IMR-90 (cell line): Measurements from ENCODE around the gene IGSF8. TPM values are rescaled to one million over a fixed set of nuclear protein-coding genes. Genes with fewer than 3 reads are reported as not detected.

ENCODE experiments used
- ATAC-seq: fragments of 200-7000 bp; cut with Tn5 transposase; 2 replicates; pipeline ENCODE4 v1.9.1; 2020; ENCODE audit warnings: low read depth, mild to moderate bottlenecking, moderate library complexity
- BruUV-seq: library from RNA; stranded (reverse); fragments of 400-500 nt; replicated peaks from 2 replicates; lab custom pipeline; 2021; lab: Mats Ljungman, UMichigan
- CTCF ChIA-PET: fragments of 300-600 bp; formaldehyde crosslinking; extraction: SDS; loops from one replicate; lab custom pipeline; 2021; ENCODE audit warnings: antibody characterized with exemption; lab: Yijun Ruan, JAX
- POLR2A ChIA-PET: fragments of 300-600 bp; sonication (Branson Sonifier 250); formaldehyde crosslinking; loops from one replicate; lab custom pipeline; 2022; ENCODE audit warnings: antibody characterized with exemption; ENCODE audit not compliant: unreplicated experiment; lab: Charles Lee
- DNase-seq: peaks from one replicate; pipeline ENCODE4 v3.0.0; 2013
- H2AFZ ChIP-seq: replicated peaks from 2 replicates; pipeline ENCODE3; 2013; ENCODE audit warnings: low read length, mild to moderate bottlenecking; ENCODE audit not compliant: poor library complexity
- H2AK5ac ChIP-seq: 2 replicates; pipeline ENCODE4 v1.6.1; 2013; ENCODE audit warnings: low read depth, low read length, inconsistent platforms
- H2AK9ac ChIP-seq: replicated peaks from 2 replicates; pipeline ENCODE3; 2013; ENCODE audit warnings: mild to moderate bottlenecking, low read depth, low read length, moderate library complexity; ENCODE audit not compliant: poor library complexity
- H2BK120ac ChIP-seq: 2 replicates; pipeline ENCODE4 v1.6.1; 2013; ENCODE audit warnings: low read depth, low read length, inconsistent platforms
- H2BK15ac ChIP-seq: 3 replicates; pipeline ENCODE4 v1.6.1; 2013; ENCODE audit warnings: low read depth, low read length, inconsistent platforms
- H2BK20ac ChIP-seq: 2 replicates; pipeline ENCODE4 v1.6.1; 2013; ENCODE audit warnings: low read depth, mild to moderate bottlenecking, inconsistent platforms, low read length, moderate library complexity
- H2BK5ac ChIP-seq: 2 replicates; pipeline ENCODE4 v1.6.1; 2013; ENCODE audit warnings: mild to moderate bottlenecking, low read depth, low read length, inconsistent platforms; ENCODE audit not compliant: poor library complexity, severe bottlenecking
- H3K14ac ChIP-seq: replicated peaks from 2 replicates; pipeline ENCODE4 v1.6.1; 2013; ENCODE audit warnings: low read depth, low read length, inconsistent platforms
- H3K18ac ChIP-seq: 2 replicates; pipeline ENCODE4 v1.6.1; 2013; ENCODE audit warnings: low read depth, low read length, control low read depth
- H3K23ac ChIP-seq: 2 replicates; pipeline ENCODE4 v1.6.1; 2013; ENCODE audit warnings: low read depth, low read length, inconsistent platforms
- H3K27ac ChIP-seq: 2 replicates; pipeline ENCODE4 v1.5.1; 2013; ENCODE audit warnings: mild to moderate bottlenecking, control low read depth, low read length; ENCODE audit not compliant: insufficient read depth
- H3K27me3 ChIP-seq: 2 replicates; pipeline ENCODE4 v1.6.1; 2013; ENCODE audit warnings: low read length; ENCODE audit not compliant: control insufficient read depth, insufficient read depth
- H3K36me3 ChIP-seq: 2 replicates; pipeline ENCODE4 v1.6.1; 2013; ENCODE audit warnings: low read length, mixed read lengths; ENCODE audit not compliant: control insufficient read depth, insufficient read depth
- H3K4ac ChIP-seq: 2 replicates; pipeline ENCODE4 v1.6.1; 2013; ENCODE audit warnings: low read depth, low read length, inconsistent platforms
- H3K4me1 ChIP-seq: 2 replicates; pipeline ENCODE4 v1.6.1; 2013; ENCODE audit warnings: low read length, mixed read lengths; ENCODE audit not compliant: control insufficient read depth, insufficient read depth
- H3K4me2 ChIP-seq: 2 replicates; pipeline ENCODE4 v1.6.1; 2013; ENCODE audit warnings: low read depth, mild to moderate bottlenecking, control low read depth, low read length, moderate library complexity
- H3K4me3 ChIP-seq: 2 replicates; pipeline ENCODE4 v1.5.1; 2013; ENCODE audit warnings: low read depth, mild to moderate bottlenecking, control low read depth, low read length, moderate library complexity; ENCODE audit not compliant: insufficient read depth
- H3K56ac ChIP-seq: 2 replicates; pipeline ENCODE4 v1.6.1; 2013; ENCODE audit warnings: low read length, inconsistent platforms; ENCODE audit not compliant: insufficient read depth; ENCODE audit errors: extremely low read depth
- H3K79me1 ChIP-seq, 2 experiments: 2 replicates each; pipeline ENCODE4 v1.6.1; 2013; ENCODE audit warnings: low read length in 2 of 2, inconsistent platforms in 1 of 2, low read depth in 1 of 2
- H3K9ac ChIP-seq: 2 replicates; pipeline ENCODE4 v1.6.1; 2013; ENCODE audit warnings: low read depth, low read length, control low read depth
- H3K9me1 ChIP-seq: 2 replicates; pipeline ENCODE4 v1.6.1; 2013; ENCODE audit warnings: low read length, inconsistent platforms; ENCODE audit not compliant: insufficient read depth
- H3K9me3 ChIP-seq: 2 replicates; pipeline ENCODE4 v1.6.1; 2013; ENCODE audit warnings: low read length; ENCODE audit not compliant: control insufficient read depth, insufficient read depth
- H4K20me1 ChIP-seq: 2 replicates; pipeline ENCODE4 v1.6.1; 2013; ENCODE audit warnings: low read length, inconsistent platforms; ENCODE audit not compliant: insufficient read depth
- H4K5ac ChIP-seq: 2 replicates; pipeline ENCODE4 v1.6.1; 2013; ENCODE audit warnings: mild to moderate bottlenecking, low read depth, low read length, control low read depth
- H4K8ac ChIP-seq, 2 experiments: 2 replicates each; pipeline ENCODE4 v1.6.1; 2013; ENCODE audit warnings: low read depth in 2 of 2, low read length in 2 of 2, control low read depth in 1 of 2, inconsistent platforms in 1 of 2
- H4K91ac ChIP-seq: 2 replicates; pipeline ENCODE4 v1.6.1; 2013; ENCODE audit warnings: low read depth, low read length, inconsistent platforms; ENCODE audit not compliant: insufficient read depth
- FOS ChIP-seq: fragments of 150-350 bp; IDR thresholded peaks from 2 replicates; pipeline ENCODE4 v1.6.1; 2016; ENCODE audit warnings: low read depth, low read length
- MAZ ChIP-seq: IDR thresholded peaks from 2 replicates; pipeline ENCODE4 v1.6.1; 2012; ENCODE audit warnings: low read depth, mild to moderate bottlenecking, low read length, improper control_type of control experiment, moderate library complexity, borderline replicate concordance
- POLR2A ChIP-seq: IDR thresholded peaks from 2 replicates; pipeline ENCODE4 v1.6.1; 2012; ENCODE audit warnings: mild to moderate bottlenecking, low read depth, low read length
- RCOR1 ChIP-seq: IDR thresholded peaks from 2 replicates; pipeline ENCODE4 v1.6.1; 2012; ENCODE audit warnings: mild to moderate bottlenecking, low read length, improper control_type of control experiment; ENCODE audit not compliant: insufficient replicate concordance
- RFX5 ChIP-seq: IDR thresholded peaks from 2 replicates; pipeline ENCODE4 v1.8.0; 2012; ENCODE audit warnings: low read depth, mild to moderate bottlenecking, low read length, moderate library complexity
- WGBS, 2 experiments: methylation state at CpG; one replicate each; pipeline versions ENCODE4 v1.1.5 to v1.1.7; 2013; ENCODE audit warnings: missing lambda C conversion rate in 2 of 2; ENCODE audit not compliant: insufficient read length in 1 of 2; ENCODE audit errors: extremely low coverage in 2 of 2; 5-methylcytosine and 5-hydroxymethylcytosine counted together
- dilution Hi-C: fragments of 300-500 bp; cut with HindIII; formaldehyde crosslinking; loops from one replicate; pipeline ENCODE4 v1.14.3; 2018; ENCODE audit warnings: low sequenced_read_pairs; ENCODE audit not compliant: unreplicated experiment
- in situ Hi-C: fragments of 300-500 bp; cut with MboI; formaldehyde crosslinking; loops from 3 replicates; pipeline ENCODE4 v1.14.3; 2019; ENCODE audit warnings: low sequenced_read_pairs, inconsistent platforms, mixed read lengths
- intact Hi-C: fragments of 100-400 bp; cut with micrococcal nuclease; formaldehyde crosslinking; loops from 2 replicates; pipeline ENCODE4 v1.10.0; 2022
- polyA plus RNA-seq, 3 experiments: library from polyadenylated mRNA; depleted of rRNA; stranded (reverse); fragments of >200 nt; gene quantifications; 2 replicates each; pipeline ENCODE4 v1.2.3, GENCODE V29; 2012; ENCODE audit warnings: low replicate concordance in 1 of 3
- total RNA-seq: library from RNA; depleted of rRNA; stranded (reverse); fragments of >200 nt; gene quantifications from 2 replicates; pipeline ENCODE4 v1.2.3, GENCODE V29; 2012
- TF ChIP-seq, protein P1 (sequence below): fragments of 150-350 bp; IDR thresholded peaks from 2 replicates; pipeline ENCODE4 v1.6.1; 2017; ENCODE audit warnings: mild to moderate bottlenecking, antibody characterized with exemption, low read length, low read depth

The IGSF8 gene
- total and polyA plus RNA-seq, 2 of the 4 experiments (the other 2 are of a cell fraction), result 8.8 to 25.2 TPM

DNA sequence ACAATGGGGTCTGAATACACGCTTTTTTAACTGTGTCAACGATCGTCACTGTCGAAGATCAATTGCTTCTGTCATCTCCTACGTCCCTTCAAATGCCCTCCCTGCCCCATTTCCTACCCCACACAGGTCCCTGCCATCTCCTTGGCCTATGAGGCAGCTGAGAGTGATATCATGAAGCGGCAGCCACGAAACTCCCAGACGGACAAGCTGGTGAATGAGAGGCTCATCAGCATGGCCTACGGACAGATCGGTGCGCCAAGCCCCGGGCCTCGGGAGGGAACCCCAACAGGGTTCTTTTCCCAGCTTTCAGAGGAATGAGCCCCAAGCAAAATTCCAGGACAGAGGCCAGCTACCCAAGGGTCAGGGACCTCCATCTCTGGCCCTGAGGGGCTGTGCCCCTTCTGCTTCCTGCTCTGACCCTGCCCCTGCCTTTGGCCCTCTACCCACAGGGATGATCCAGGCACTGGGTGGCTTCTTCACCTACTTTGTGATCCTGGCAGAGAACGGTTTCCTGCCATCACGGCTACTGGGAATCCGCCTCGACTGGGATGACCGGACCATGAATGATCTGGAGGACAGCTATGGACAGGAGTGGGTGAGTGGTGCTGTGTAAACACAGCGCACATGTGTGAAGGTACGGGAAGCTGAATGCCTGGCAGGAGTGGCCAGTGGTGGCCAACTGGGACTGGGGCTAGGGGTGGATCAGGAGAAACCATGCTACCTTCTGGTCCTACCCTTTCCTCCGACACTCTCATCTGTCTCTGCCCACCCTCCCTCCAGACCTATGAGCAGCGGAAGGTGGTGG, 37.9 kb upstream of the IGSF8 start:
- Histone ChIP-seq H3K4me3 (no peak overlapping the region), H4K91ac (no peak overlapping the region), H3K9me1 (no peaks in the 10 kb centered on the region), H3K4me1 (no peaks in the 10 kb centered on the region), H4K8ac (no peak overlapping the region), H2BK120ac (no peak overlapping the region), H3K9ac (no peak overlapping the region), H4K5ac (no peak overlapping the region), H2BK5ac (no peak overlapping the region), H2BK15ac (no peak overlapping the region), H2AFZ (peak overlapping the region; percentile 19), H3K9me3 (no peaks in the 10 kb centered on the region), H3K27ac (no peak overlapping the region), H4K20me1 (no peaks in the 10 kb centered on the region), H3K36me3 (no peaks in the 10 kb centered on the region), H2AK9ac (peak overlapping the region; percentile 50), H3K4me2 (no peak overlapping the region), H3K18ac (no peak overlapping the region), H2AK5ac (no peak overlapping the region), H3K4ac (no peak overlapping the region), H3K56ac (no peak overlapping the region), H2BK20ac (no peak overlapping the region), H3K14ac (no peak overlapping the region), H3K27me3 (peaks cover 47% of the 10 kb centered on the region), H3K23ac (no peak overlapping the region), H3K79me1 (no peaks in the 10 kb centered on the region)
- ChIA-PET CTCF (no interaction called here), POLR2A (no interaction called here)
- no TSS peak for BruUV-seq
- intact Hi-C loops (no loop called here), in situ Hi-C loops (no loop called here), dilution Hi-C loops (no loop called here)
- no peak for ATAC-seq
- WGBS, 2 experiments, result 77% methylated on average over 14 of the region's 22 CpGs; no CpG with 5 or more reads in 1 of the 2 experiments
- TF ChIP-seq FOS (no peak), POLR2A (no peak), MAZ (no peak), RCOR1 (no peak), RFX5 (no peak)
- TF ChIP-seq, protein P1, sequence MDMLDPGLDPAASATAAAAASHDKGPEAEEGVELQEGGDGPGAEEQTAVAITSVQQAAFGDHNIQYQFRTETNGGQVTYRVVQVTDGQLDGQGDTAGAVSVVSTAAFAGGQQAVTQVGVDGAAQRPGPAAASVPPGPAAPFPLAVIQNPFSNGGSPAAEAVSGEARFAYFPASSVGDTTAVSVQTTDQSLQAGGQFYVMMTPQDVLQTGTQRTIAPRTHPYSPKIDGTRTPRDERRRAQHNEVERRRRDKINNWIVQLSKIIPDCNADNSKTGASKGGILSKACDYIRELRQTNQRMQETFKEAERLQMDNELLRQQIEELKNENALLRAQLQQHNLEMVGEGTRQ, result no peak
- DNase-seq, result no peak
